ENCODE measurements around the gene ATP2A2. TPM values are rescaled to one million over a fixed set of nuclear protein-coding genes. Genes with fewer than 3 reads are reported as not detected.
"Not testable (repeated sequence)": the region's sequence is repeated elsewhere in the genome, so short reads cannot be mapped to it uniquely, and the experiment has no call there.

The ATP2A2 gene
- total RNA-seq, 1 donor from 2014 or later = 3,201 TPM

GRCh38 chr12:110378131-110378790, 97.2 kb downstream of the ATP2A2 start:
- ATAC-seq; intact Hi-C loops (cut with micrococcal nuclease); DNase-seq: not testable (repeated sequence)

DNA sequence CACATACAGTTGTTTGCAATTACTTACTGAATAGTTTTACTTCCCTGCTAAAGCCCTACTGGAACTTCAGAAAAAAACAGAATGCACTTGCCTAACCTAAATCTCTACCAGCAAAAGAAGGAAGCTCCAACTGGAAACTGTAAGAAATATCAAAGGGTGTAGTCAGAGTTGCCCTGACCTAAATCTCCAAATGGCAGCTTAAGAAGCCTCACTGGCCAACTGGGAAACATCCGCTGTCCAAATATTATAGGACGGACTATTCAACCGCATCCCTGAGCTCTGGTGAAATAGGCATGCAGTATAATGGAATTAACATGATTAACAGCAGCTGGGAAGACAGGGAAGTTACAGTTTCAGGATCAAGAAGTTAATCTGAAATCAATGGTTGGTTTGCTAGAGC, 98.2 kb downstream of the ATP2A2 start:
- ATAC-seq = no peak
- intact Hi-C loops (cut with micrococcal nuclease) = no loop called here
- DNase-seq = no peak

DNA sequence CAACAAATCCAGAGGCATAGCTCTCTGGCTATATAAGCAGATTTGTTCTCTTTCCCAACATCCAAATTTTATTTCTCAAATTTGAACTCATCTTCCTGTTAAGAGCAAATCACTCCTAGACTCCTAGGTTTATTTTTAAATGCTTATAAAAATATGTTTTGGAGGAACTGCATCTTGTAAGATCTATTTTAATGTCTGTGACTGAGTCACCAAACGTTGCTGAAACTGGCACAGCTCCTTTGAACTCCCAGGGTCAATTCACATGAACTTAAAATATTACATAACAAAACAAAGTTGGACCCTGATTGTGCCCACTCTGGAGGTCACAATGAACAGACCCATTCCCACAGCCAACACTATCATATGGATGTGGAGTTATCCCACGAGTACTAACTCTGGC, 98.6 kb downstream of the ATP2A2 start:
- no peak for ATAC-seq
- intact Hi-C loops (cut with micrococcal nuclease) = no loop called here
- DNase-seq = no peak

DNA sequence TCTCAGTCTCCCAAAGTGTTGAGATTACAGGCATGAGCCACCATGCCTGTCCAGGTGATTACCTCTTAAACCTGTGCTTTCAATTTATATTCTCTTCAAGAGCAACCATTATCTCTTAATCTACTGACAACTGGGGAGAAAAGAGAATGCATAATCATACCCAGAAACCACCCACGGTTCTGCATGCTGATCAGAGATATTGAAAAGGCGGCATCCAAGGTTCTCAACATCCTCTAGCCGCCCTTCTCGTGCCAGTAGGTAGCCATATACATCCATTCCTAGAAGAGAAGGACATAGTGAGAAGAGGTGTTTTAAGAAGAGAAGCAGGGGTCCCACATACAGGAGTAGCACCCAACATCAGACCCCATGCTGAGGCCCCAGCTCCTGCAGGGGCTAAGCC, 101.6 kb downstream of the ATP2A2 start:
- DNase-seq (no peak), ATAC-seq (no peak)
- intact Hi-C loops (cut with micrococcal nuclease) = no loop called here

Other genes starting within 250 kb of the ATP2A2 start
- gene C12orf76, start 232.7 kb upstream of the ATP2A2 start, total RNA-seq = 5.7 TPM
- gene IFT81, start 156.9 kb upstream of the ATP2A2 start, total RNA-seq = 9.4 TPM
- gene ANAPC7, start 122.5 kb downstream of the ATP2A2 start, total RNA-seq = 31.8 TPM
- 82.3 TPM for gene ARPC3, start 169.1 kb downstream of the ATP2A2 start, total RNA-seq
- gene GPN3, start 187.0 kb downstream of the ATP2A2 start, total RNA-seq = 27.5 TPM
- gene FAM216A, start 187.6 kb downstream of the ATP2A2 start, total RNA-seq = 3.8 TPM
- gene VPS29, start 220.9 kb downstream of the ATP2A2 start, total RNA-seq = 94.1 TPM
- gene RAD9B, start 221.1 kb downstream of the ATP2A2 start, total RNA-seq = 0.62 TPM